DOHH2 (cell line): ENCODE data around the gene SPOCK1.

ENCODE experiments used
- H3F3A ChIP-seq: fragments of 200-600 bp; sonication (generic), shearing (Covaris generic); 2 replicates; pipeline ENCODE4 v1.6.0; 2016; ENCODE audit warnings: antibody characterized with exemption, mild to moderate bottlenecking; ENCODE audit not compliant: control insufficient read depth, insufficient read depth
- H3K27ac ChIP-seq: fragments of 200-600 bp; sonication (generic); 2 replicates; pipeline ENCODE4 v1.5.1; 2014; ENCODE audit warnings: low read depth, mild to moderate bottlenecking, low read length, moderate library complexity
- H3K27me3 ChIP-seq: fragments of 200-600 bp; sonication (generic); 2 replicates; pipeline ENCODE4 v1.6.1; 2014; ENCODE audit warnings: mild to moderate bottlenecking, low read length, mixed read lengths; ENCODE audit not compliant: control insufficient read depth
- H3K36me3 ChIP-seq: fragments of 200-600 bp; sonication (generic); 2 replicates; pipeline ENCODE4 v1.6.1; 2014; ENCODE audit warnings: mild to moderate bottlenecking, low read length, moderate library complexity, mixed read lengths; ENCODE audit not compliant: control insufficient read depth
- H3K4me1 ChIP-seq: fragments of 200-600 bp; sonication (generic); 2 replicates; pipeline ENCODE4 v1.6.1; 2014; ENCODE audit warnings: mild to moderate bottlenecking, low read length, mixed read lengths; ENCODE audit not compliant: control insufficient read depth
- H3K4me2 ChIP-seq: fragments of 200-600 bp; sonication (generic); 2 replicates; pipeline ENCODE4 v1.6.0; 2014; ENCODE audit warnings: mild to moderate bottlenecking, low read length, moderate library complexity
- H3K4me3 ChIP-seq: fragments of 200-600 bp; sonication (generic); 2 replicates; pipeline ENCODE4 v1.5.1; 2014; ENCODE audit warnings: mild to moderate bottlenecking, low read length, mixed read lengths
- H3K79me2 ChIP-seq: fragments of 200-600 bp; sonication (generic); 2 replicates; pipeline ENCODE4 v1.6.1; 2014; ENCODE audit warnings: mild to moderate bottlenecking, low read length, mixed read lengths; ENCODE audit not compliant: control insufficient read depth
- H3K9me2 ChIP-seq: fragments of 200-600 bp; sonication (generic); replicated peaks from 2 replicates; pipeline ENCODE4 v1.6.1; 2014; ENCODE audit warnings: mild to moderate bottlenecking, low read length, mixed read lengths; ENCODE audit not compliant: control insufficient read depth
- H3K9me3 ChIP-seq: fragments of 200-600 bp; sonication (generic); 2 replicates; pipeline ENCODE4 v1.6.1; 2014; ENCODE audit warnings: antibody characterized with exemption, low read length, mixed read lengths; ENCODE audit not compliant: control insufficient read depth, insufficient read depth
- H4K20me1 ChIP-seq: fragments of 200-600 bp; sonication (generic); 2 replicates; pipeline ENCODE4 v1.6.0; 2014; ENCODE audit warnings: low read depth, mild to moderate bottlenecking, antibody characterized with exemption, low read length, moderate library complexity; ENCODE audit not compliant: control insufficient read depth, insufficient read depth
- CTCF ChIP-seq: fragments of 200-600 bp; sonication (generic); IDR thresholded peaks from one replicate; pipeline ENCODE4 v1.5.1; 2014; ENCODE audit warnings: antibody characterized with exemption, mild to moderate bottlenecking, low read depth, low read length; ENCODE audit not compliant: poor library complexity, severe bottlenecking
- EZH2phosphoT487 ChIP-seq: fragments of 200-600 bp; sonication (generic); IDR thresholded peaks from 2 replicates; pipeline ENCODE4 v1.6.1; 2017; ENCODE audit warnings: borderline replicate concordance, mild to moderate bottlenecking, antibody characterized with exemption, low read length, moderate library complexity, mixed read lengths

SPOCK1 gene

GRCh38 chr5:137016783-137017324 lies 482.3 kb downstream of the SPOCK1 start:
- no peaks in the 10 kb centered on the region for H4K20me1 ChIP-seq
- no peak overlapping the region for H3K4me3 ChIP-seq
- 0 out of 2 replicates have a peak, but pooled peaks cover 2% of the 10 kb centered on the region for H3F3A ChIP-seq
- no peaks in the 10 kb centered on the region for H3K79me2 ChIP-seq
- no peaks in the 10 kb centered on the region for H3K36me3 ChIP-seq
- H3K27ac ChIP-seq: no peak overlapping the region
- H3K9me2 ChIP-seq: no peaks in the 10 kb centered on the region
- H3K4me1 ChIP-seq: peaks cover 25% of the 10 kb centered on the region
- no peak overlapping the region for H3K4me2 ChIP-seq
- H3K9me3 ChIP-seq: no peaks in the 10 kb centered on the region
- no peaks in the 10 kb centered on the region for H3K27me3 ChIP-seq
- TF ChIP-seq CTCF (peak; percentile 30), EZH2phosphoT487 (no peak)

GRCh38 chr5:137015540-137016116 lies 483.5 kb downstream of the SPOCK1 start:
- H3F3A ChIP-seq: 0 out of 2 replicates have a peak, but pooled peaks cover 2% of the 10 kb centered on the region
- H3K79me2 ChIP-seq: no peaks in the 10 kb centered on the region
- 0 out of 2 replicates have a peak overlapping the region, but pooled peaks have one; percentile 18 for H3K4me3 ChIP-seq
- peaks cover 25% of the 10 kb centered on the region for H3K4me1 ChIP-seq
- no peak overlapping the region for H3K27ac ChIP-seq
- no peaks in the 10 kb centered on the region for H4K20me1 ChIP-seq
- TF ChIP-seq EZH2phosphoT487: no peak
- no peak for TF ChIP-seq CTCF
- peak overlapping the region; percentile 24 for H3K4me2 ChIP-seq
- no peaks in the 10 kb centered on the region for H3K9me3 ChIP-seq
- H3K9me2 ChIP-seq: no peaks in the 10 kb centered on the region
- no peaks in the 10 kb centered on the region for H3K36me3 ChIP-seq
- H3K27me3 ChIP-seq: no peaks in the 10 kb centered on the region

DNA sequence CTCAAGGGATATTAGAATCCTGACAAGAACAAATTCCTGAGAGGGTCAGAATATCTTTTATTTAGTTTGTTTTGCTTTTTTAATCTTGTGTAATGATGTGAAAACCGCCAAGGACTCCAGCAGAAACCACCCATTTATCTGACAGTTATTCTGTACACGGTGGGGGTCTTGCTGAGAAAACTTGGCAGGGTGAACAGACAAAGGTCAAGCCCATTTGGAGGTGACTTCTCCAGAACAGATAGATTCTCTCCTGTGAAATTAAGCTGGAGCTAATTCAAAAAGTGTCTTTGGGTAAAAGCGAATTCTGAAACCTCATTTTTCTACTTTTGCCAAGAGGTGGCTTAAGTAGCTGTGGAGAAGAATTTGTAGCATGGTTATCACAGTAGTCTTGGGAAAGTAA lies 484.4 kb downstream of the SPOCK1 start:
- Histone ChIP-seq H3K4me3 (no peak overlapping the region), H3K4me1 (peaks cover 25% of the 10 kb centered on the region), H3K36me3 (no peaks in the 10 kb centered on the region), H3K27ac (no peak overlapping the region), H3K79me2 (no peaks in the 10 kb centered on the region), H3K4me2 (no peak overlapping the region), H3K27me3 (no peaks in the 10 kb centered on the region), H3K9me2 (no peaks in the 10 kb centered on the region), H3K9me3 (no peaks in the 10 kb centered on the region), H3F3A (0 out of 2 replicates have a peak, but pooled peaks cover 2% of the 10 kb centered on the region), H4K20me1 (no peaks in the 10 kb centered on the region)
- no peak for TF ChIP-seq CTCF
- TF ChIP-seq EZH2phosphoT487: no peak
